Lower leg skin (tissue), 4 donors: ENCODE measurements around the gene RTBDN. TPM values are rescaled to one million over a fixed set of nuclear protein-coding genes. Genes with fewer than 3 reads are reported as not detected.

Experiments used
- DNase-seq, 2 donors: peaks; one replicate each; pipeline ENCODE4 v3.0.0-alpha.2; 2019; ENCODE audit warnings: low spot score in 2 of 2
- H3K4me3 ChIP-seq: fragments of 200-600 bp; sonication (generic); 2 replicates; pipeline ENCODE4 v1.5.1; 2017; ENCODE audit warnings: mild to moderate bottlenecking, low read depth; ENCODE audit not compliant: poor library complexity, severe bottlenecking
- CTCF ChIP-seq, 3 donors: fragments of 450-650 bp; IDR thresholded peaks; one replicate each; pipeline ENCODE4 v1.5.1; 2016; ENCODE audit warnings: antibody characterized with exemption in 3 of 3, mild to moderate bottlenecking in 3 of 3, moderate library complexity in 2 of 3
- POLR2A ChIP-seq, 2 donors: fragments of 450-650 bp; IDR thresholded peaks; one replicate each; pipeline ENCODE4 v1.6.1; 2016 to 2017; ENCODE audit warnings: antibody characterized with exemption in 2 of 2, mild to moderate bottlenecking in 1 of 2, moderate library complexity in 1 of 2
- WGBS, 2 donors: methylation state at CpG; one replicate each; pipeline ENCODE4 v1.1.5; 2018; 5-methylcytosine and 5-hydroxymethylcytosine counted together
- intact Hi-C: fragments of 100-400 bp; cut with DNase I; formaldehyde crosslinking; loops from one replicate; pipeline ENCODE4 v1.15.0; 2023; ENCODE audit warnings: low total_unique reads
- total RNA-seq, 4 donors: library from RNA; depleted of rRNA; stranded (reverse); fragments of >200 nt; gene quantifications; one replicate each; pipeline ENCODE4 v1.1.0, GENCODE V29; 2016

Gene RTBDN
- total RNA-seq, 4 donors from 2014 or later: not detected

- WGBS, 2 donors: 92% methylated on average over 7 of the region's 7 CpGs
- intact Hi-C loops: no loop called here
These were observed 19.3 kb downstream of the RTBDN start for GRCh38 chr19:12815088-12815487.

GRCh38 chr19:12806242-12807081 is 27.9 kb downstream of the RTBDN start, which contains the start of gene RNASEH2A:
Gene RNASEH2A, plus strand, starts transcription at chr19:12806584. Its CDS starts 90 bp downstream, at chr19:12806674.
- intact Hi-C loops: no loop called here
- H3K4me3 ChIP-seq: peak within 1 kb of the TSS; percentile 45
- peak; percentile 85 to 97 for DNase-seq
- 4% methylated on average over 55 to 64 of the region's 66 CpGs for WGBS, 2 donors
- no peak for TF ChIP-seq CTCF (IDR thresholded peaks at IDR 0.05)
- no peak for TF ChIP-seq POLR2A (IDR thresholded peaks at IDR 0.05)

More at GRCh38 chr19:12815088-12815487, 19.3 kb downstream of the RTBDN start:
- no peak overlapping the region for H3K4me3 ChIP-seq
- no peak for DNase-seq
- TF ChIP-seq POLR2A (IDR thresholded peaks at IDR 0.05): no peak
- no peak for TF ChIP-seq CTCF (IDR thresholded peaks at IDR 0.05)

- whole genome bisulfite sequencing, 2 donors: 94% methylated on average over 26 of the region's 26 CpGs
- TF ChIP-seq POLR2A (IDR thresholded peaks at IDR 0.05) (no peak), CTCF (IDR thresholded peaks at IDR 0.05) (no peak)
- intact Hi-C loops: loop anchor here (5.0 kb wide), 1 partner anchor 37 kb away; no protein-coding TSS in a partner anchor
- H3K4me3 ChIP-seq: no peak overlapping the region
- no peak for DNase-seq
These were observed 30.3 kb downstream of the RTBDN start for GRCh38 chr19:12804051-12804450.

- DNase-seq: no peak
- H3K4me3 ChIP-seq: peak overlapping the region; percentile 60
- WGBS, 2 donors: 31 to 38% methylated on average over 22 of the region's 22 CpGs
- intact Hi-C loops: loop anchor here (5.0 kb wide), 1 partner anchor 35 kb away; no protein-coding TSS in a partner anchor
- no peak for TF ChIP-seq CTCF (IDR thresholded peaks at IDR 0.05)
- no peak for TF ChIP-seq POLR2A (IDR thresholded peaks at IDR 0.05)
These were observed 31.9 kb downstream of the RTBDN start for GRCh38 chr19:12802267-12803106.

GRCh38 chr19:12801466-12802266 is 32.7 kb downstream of the RTBDN start, which contains the start of the genes PRDX2 and THSD8:
Gene PRDX2, minus strand, starts transcription at chr19:12801800. Its CDS starts 539 bp downstream, at chr19:12801261.
Gene THSD8, plus strand, starts transcription at chr19:12802069. Its CDS starts 3 bp downstream, at chr19:12802072.
- peak within 1 kb of the TSS; percentile 60 for H3K4me3 ChIP-seq
- intact Hi-C loops: loop anchor here (5.0 kb wide), 1 partner anchor 34 kb away; no protein-coding TSS in a partner anchor
- no peak for TF ChIP-seq POLR2A (IDR thresholded peaks at IDR 0.05)
- peak in 1 of 3 donors; percentile 10 for TF ChIP-seq CTCF (IDR thresholded peaks at IDR 0.05)
- WGBS, 2 donors: 0 to 2% methylated on average over 27 to 38 of the region's 78 CpGs
- peak; percentile 43 to 95 for DNase-seq
